ENCODE measurements around the gene ADGRG2. TPM values are rescaled to one million over a fixed set of nuclear protein-coding genes. Genes with fewer than 3 reads are reported as not detected.

The ADGRG2 gene
- total RNA-seq, 1 donor from 2014 or later, result not detected

GRCh38 chrX:19152762-19153161 lies 30.5 kb upstream of the ADGRG2 start:
- no peak for DNase-seq (ENCODE audit: extremely low spot score, unreplicated experiment)
- Mint-ChIP-seq H3K27me3 (ENCODE audit: unreplicated experiment) (peaks cover 5% of the 10 kb centered on the region), H3K4me1 (ENCODE audit: unreplicated experiment) (peaks cover 7% of the 10 kb centered on the region), H3K4me3 (ENCODE audit: unreplicated experiment) (no peak overlapping the region), H3K27ac (ENCODE audit: unreplicated experiment) (no peak overlapping the region), H3K9me3 (ENCODE audit: unreplicated experiment) (peaks cover 14% of the 10 kb centered on the region), H3K36me3 (ENCODE audit: unreplicated experiment) (no peaks in the 10 kb centered on the region)
- no peak for TF ChIP-seq CTCF (IDR thresholded peaks at IDR 0.05)

- peaks cover 1% of the 10 kb centered on the region for H3K4me1 Mint-ChIP-seq (ENCODE audit: unreplicated experiment)
- peaks cover 5% of the 10 kb centered on the region for H3K9me3 Mint-ChIP-seq (ENCODE audit: unreplicated experiment)
- no peak for DNase-seq (ENCODE audit: extremely low spot score, unreplicated experiment)
- H3K4me3 Mint-ChIP-seq (ENCODE audit: unreplicated experiment), result no peak overlapping the region
- H3K27me3 Mint-ChIP-seq (ENCODE audit: unreplicated experiment), result no peaks in the 10 kb centered on the region
- no peak overlapping the region for H3K27ac Mint-ChIP-seq (ENCODE audit: unreplicated experiment)
- TF ChIP-seq CTCF (IDR thresholded peaks at IDR 0.05), result no peak
- no peaks in the 10 kb centered on the region for H3K36me3 Mint-ChIP-seq (ENCODE audit: unreplicated experiment)
Measured at GRCh38 chrX:19137067-19137466, 14.8 kb upstream of the ADGRG2 start.

GRCh38 chrX:19133784-19134183 lies 11.5 kb upstream of the ADGRG2 start:
- no peak overlapping the region for H3K27ac Mint-ChIP-seq (ENCODE audit: unreplicated experiment)
- peaks cover 1% of the 10 kb centered on the region for H3K4me1 Mint-ChIP-seq (ENCODE audit: unreplicated experiment)
- H3K4me3 Mint-ChIP-seq (ENCODE audit: unreplicated experiment), result no peak overlapping the region
- no peak for TF ChIP-seq CTCF (IDR thresholded peaks at IDR 0.05)
- H3K27me3 Mint-ChIP-seq (ENCODE audit: unreplicated experiment), result peaks cover 4% of the 10 kb centered on the region
- no peak for DNase-seq (ENCODE audit: extremely low spot score, unreplicated experiment)
- H3K9me3 Mint-ChIP-seq (ENCODE audit: unreplicated experiment), result peaks cover 8% of the 10 kb centered on the region
- H3K36me3 Mint-ChIP-seq (ENCODE audit: unreplicated experiment), result no peaks in the 10 kb centered on the region

- Mint-ChIP-seq H3K9me3 (ENCODE audit: unreplicated experiment) (peaks cover 8% of the 10 kb centered on the region), H3K4me3 (ENCODE audit: unreplicated experiment) (no peak overlapping the region), H3K27me3 (ENCODE audit: unreplicated experiment) (peaks cover 4% of the 10 kb centered on the region), H3K4me1 (ENCODE audit: unreplicated experiment) (peaks cover 1% of the 10 kb centered on the region), H3K36me3 (ENCODE audit: unreplicated experiment) (no peaks in the 10 kb centered on the region), H3K27ac (ENCODE audit: unreplicated experiment) (no peak overlapping the region)
- no peak for DNase-seq (ENCODE audit: extremely low spot score, unreplicated experiment)
- no peak for TF ChIP-seq CTCF (IDR thresholded peaks at IDR 0.05)
Measured at GRCh38 chrX:19133231-19133630, 11.0 kb upstream of the ADGRG2 start.

GRCh38 chrX:19130628-19131027 lies 8.4 kb upstream of the ADGRG2 start:
- H3K27ac Mint-ChIP-seq (ENCODE audit: unreplicated experiment), result no peak overlapping the region
- no peak for DNase-seq (ENCODE audit: extremely low spot score, unreplicated experiment)
- no peak for TF ChIP-seq CTCF (IDR thresholded peaks at IDR 0.05)
- peaks cover 5% of the 10 kb centered on the region for H3K4me1 Mint-ChIP-seq (ENCODE audit: unreplicated experiment)
- no peaks in the 10 kb centered on the region for H3K36me3 Mint-ChIP-seq (ENCODE audit: unreplicated experiment)
- peaks cover 4% of the 10 kb centered on the region for H3K27me3 Mint-ChIP-seq (ENCODE audit: unreplicated experiment)
- no peak overlapping the region for H3K4me3 Mint-ChIP-seq (ENCODE audit: unreplicated experiment)
- peaks cover 8% of the 10 kb centered on the region for H3K9me3 Mint-ChIP-seq (ENCODE audit: unreplicated experiment)

Measured in osteocyte (in vitro differentiated cells).